GM20000 (cell line): ENCODE measurements around the gene PRADC1.

Experiments used
- DNase-seq: peaks from one replicate; pipeline ENCODE4 v3.0.0; 2012; ENCODE audit warnings: low spot score
- TF ChIP-seq, protein P1 (sequence below): IDR thresholded peaks from 2 replicates; pipeline ENCODE4 v1.5.1; 2012; ENCODE audit warnings: mild to moderate bottlenecking, control low read depth; ENCODE audit errors: extremely low read depth, missing control alignments

The PRADC1 gene

DNA sequence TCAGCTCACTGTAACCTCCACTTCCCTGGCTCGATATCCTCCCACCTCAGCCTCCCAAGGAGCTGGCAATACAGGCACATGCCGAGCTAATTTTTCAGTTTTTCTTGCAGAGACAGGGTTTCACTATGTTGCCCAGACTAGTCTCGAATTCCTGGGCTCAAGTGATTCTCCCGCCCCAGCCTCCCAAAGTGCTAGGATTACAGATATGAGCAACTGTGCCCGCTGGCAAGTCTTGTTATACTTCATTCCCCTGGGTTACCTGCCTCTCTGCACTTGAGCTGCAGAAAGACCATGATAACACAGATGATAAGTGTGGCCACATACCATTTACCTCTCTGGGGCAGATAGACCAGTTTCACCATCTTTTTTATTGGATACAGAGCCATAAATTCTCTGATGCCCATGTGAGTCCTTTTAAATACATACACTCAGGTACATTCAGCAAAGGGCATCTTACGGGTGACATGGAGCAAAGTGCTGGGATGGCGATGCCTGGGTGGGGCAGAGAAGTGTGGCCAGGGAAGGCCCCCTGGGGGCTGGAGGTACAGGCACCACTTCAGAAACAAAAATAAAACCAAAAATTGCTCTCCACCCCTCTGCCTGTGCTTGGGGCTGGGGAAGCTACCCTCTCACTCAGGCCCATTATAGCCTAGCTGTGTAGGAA is 21.4 kb upstream of the PRADC1 start:
- no peak for DNase-seq
- TF ChIP-seq, protein P1, sequence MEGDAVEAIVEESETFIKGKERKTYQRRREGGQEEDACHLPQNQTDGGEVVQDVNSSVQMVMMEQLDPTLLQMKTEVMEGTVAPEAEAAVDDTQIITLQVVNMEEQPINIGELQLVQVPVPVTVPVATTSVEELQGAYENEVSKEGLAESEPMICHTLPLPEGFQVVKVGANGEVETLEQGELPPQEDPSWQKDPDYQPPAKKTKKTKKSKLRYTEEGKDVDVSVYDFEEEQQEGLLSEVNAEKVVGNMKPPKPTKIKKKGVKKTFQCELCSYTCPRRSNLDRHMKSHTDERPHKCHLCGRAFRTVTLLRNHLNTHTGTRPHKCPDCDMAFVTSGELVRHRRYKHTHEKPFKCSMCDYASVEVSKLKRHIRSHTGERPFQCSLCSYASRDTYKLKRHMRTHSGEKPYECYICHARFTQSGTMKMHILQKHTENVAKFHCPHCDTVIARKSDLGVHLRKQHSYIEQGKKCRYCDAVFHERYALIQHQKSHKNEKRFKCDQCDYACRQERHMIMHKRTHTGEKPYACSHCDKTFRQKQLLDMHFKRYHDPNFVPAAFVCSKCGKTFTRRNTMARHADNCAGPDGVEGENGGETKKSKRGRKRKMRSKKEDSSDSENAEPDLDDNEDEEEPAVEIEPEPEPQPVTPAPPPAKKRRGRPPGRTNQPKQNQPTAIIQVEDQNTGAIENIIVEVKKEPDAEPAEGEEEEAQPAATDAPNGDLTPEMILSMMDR = no peak

DNA sequence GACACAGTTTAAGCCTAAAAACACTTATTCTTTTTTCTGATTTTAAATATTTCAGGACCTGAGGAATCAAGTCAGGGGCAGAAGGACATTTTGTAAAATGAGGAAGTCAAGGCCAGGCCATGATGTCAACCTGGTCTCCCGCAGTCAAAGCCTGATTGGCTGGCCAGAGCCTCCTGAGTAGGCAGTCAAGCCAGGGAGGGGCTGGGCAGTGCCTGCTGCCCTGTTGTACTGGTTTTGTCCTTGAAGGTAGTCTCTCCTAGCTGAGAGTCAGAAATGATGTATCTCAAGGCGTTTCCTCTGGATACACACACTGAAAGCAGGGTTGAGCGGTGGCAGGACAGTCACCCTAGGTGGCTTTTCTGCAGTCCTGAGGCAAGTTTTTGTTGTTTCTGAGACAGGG is 20.9 kb upstream of the PRADC1 start:
- TF ChIP-seq, protein P1 = no peak
- no peak for DNase-seq

DNA sequence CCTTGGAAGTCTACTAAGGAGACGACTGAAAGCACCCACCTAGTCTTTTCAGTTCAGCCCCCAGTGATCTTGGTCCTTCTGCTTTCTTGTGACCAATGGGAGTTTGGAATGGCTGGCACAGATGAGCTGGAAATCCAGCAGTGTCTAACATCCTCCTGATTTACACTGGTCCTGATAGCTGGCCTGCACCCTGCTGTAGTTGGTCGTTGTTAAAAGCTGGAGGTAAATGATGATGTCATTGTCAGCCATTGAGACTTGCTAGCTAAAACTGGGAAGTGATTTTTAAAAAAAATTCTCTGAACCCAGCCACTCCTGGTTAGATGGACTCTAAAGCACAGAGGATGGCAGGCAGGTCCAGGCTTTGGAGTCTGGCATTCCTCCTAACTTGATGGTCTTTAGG is 20.4 kb upstream of the PRADC1 start:
- TF ChIP-seq, protein P1 = no peak
- no peak for DNase-seq

DNA sequence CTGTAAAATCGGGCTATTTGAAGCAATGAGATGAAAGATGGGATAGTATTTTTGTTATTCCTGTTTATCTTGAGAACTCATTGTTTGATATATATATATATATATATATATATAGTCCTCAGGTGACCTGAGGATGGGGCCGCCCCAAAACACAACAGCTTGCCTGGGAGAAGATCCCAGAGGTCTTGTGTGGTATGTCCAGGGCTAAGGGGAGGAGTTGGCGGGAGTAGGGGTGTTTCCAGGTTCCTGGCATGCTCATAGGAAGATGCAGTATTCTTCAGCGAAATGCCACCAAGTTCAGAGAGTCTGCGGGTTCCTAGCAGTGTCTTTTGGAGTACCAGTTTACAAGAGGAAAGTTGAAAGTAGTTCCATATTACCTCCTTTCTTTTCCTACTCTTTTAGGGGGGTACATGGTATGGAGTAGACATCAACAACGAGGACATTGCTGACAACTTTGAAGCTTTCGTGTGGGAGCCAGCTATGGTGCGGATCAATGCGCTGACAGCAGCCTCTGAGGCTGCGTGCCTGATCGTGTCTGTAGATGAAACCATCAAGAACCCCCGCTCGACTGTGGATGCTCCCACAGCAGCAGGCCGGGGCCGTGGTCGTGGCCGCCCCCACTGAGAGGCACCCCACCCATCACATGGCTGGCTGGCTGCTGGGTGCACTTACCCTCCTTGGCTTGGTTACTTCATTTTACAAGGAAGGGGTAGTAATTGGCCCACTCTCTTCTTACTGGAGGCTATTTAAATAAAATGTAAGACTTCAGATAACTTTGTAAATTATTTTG is 19.4 kb upstream of the PRADC1 start:
- TF ChIP-seq, protein P1 = no peak

DNA sequence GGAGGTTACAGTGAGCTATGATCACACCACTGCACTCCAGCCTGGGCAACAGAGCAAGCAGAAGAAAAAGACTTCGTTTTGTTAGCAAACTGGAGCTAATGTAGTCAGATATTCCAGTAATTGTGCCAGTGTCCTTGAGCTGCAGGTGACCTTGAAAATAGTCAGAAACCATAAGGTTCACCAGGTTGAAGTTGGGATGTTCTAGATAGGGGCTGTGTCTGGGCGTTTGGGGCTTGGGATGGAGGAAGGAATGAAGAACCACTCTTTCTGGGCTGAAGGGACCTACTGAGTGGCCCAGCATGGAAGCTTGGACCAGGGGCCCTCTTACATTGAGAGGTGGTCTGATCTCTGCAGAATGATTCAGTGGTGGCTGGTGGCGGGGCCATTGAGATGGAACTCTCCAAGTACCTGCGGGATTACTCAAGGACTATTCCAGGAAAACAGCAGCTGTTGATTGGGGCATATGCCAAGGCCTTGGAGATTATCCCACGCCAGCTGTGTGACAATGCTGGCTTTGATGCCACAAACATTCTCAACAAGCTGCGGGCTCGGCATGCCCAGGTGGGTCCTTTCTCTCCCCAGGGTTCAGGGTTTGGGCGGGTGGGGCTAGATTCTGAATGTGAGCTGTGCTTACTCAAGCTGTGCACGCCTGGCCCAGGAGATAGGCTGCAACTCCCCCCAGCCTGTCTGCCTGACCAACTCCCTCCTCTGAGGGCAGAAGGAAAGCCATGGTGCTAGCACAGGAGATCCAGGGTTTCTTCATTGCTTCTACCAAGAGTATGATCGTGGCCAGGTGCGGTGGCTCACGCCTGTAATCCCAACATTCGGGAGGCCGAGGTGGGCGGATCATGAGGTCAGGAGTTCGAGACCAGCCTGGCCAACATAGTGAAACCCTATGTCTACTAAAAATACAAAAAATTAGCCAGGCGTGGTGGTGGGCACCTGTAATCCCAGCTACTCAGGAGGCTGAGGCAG is 18.1 kb upstream of the PRADC1 start:
- DNase-seq = no peak
- TF ChIP-seq, protein P1 = no peak

More for the DNA sequence above, 19.4 kb upstream of the PRADC1 start:
- no peak for DNase-seq

DNA sequence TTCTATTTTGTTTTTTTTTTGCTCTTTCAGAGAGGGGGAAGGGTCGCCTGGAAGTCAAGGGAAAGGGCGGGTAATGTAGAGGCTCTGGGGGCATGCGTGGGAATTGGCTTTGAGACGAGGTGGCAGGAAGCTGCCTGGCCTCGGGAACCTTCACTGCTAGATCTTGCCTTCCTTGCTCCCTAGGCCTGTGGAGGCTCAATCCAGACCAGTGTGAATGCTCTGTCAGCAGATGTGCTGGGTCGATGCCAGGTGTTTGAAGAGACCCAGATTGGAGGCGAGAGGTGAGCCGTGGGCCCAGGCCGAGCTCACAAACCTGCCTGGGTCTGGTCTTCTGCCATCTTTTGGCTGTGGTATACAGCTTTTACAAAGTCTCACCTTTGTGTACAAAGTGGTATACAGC is 16.6 kb upstream of the PRADC1 start:
- DNase-seq = no peak
- TF ChIP-seq, protein P1 = no peak
